ENCODE results near the gene SLX9. TPM values are rescaled to one million over a fixed set of nuclear protein-coding genes. Genes with fewer than 3 reads are reported as not detected.
"Not testable (repeated sequence)": the region's sequence is repeated elsewhere in the genome, so short reads cannot be mapped to it uniquely, and the experiment has no call there.

Gene SLX9
- total RNA-seq, 1 experiment from 2014 or later = 58.7 TPM

DNA sequence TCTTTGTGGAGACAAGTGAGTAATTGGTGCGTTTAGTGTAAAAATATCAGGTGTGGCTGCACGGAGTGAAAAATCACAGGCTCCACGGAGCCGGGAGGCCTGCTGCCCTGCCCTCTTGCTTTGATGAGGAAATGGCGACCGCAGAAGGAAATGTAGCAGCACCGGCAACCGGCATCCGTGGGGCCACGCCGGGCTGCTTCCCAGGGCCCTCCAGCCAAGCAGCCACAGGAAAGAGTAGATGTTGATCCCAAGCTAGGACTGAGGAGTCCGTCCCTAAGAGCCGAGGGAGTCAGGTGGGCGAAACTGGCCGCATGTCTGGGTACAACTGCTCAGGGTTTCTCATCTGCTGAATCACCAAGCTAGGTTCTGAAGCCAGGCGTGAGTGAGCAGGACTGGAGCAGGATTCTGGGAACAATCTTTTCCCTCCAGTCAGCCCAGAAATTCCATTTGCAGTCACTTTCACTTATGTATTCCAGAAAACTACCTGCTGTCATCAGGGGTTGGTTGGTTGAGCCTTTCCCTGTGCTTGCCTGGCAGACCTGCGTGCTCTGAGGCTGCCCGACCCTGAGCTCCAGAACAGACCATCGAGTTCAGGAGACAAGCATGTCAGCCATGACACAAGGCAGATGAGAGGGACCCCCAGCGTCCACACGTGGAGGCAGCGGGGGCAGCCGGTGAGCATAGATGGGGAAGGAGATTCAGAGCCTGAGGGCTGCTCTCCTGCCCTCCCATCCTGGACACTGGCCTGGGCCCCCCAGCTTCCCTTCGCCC is 13.3 kb upstream of the SLX9 start:
- Mint-ChIP-seq H3K9me3 (ENCODE audit: unreplicated experiment) (no peaks in the 10 kb centered on the region), H3K4me1 (ENCODE audit: insufficient read depth, unreplicated experiment) (peaks cover 65% of the 10 kb centered on the region), H3K4me3 (ENCODE audit: unreplicated experiment) (peak overlapping the region; percentile 60), H3K27ac (ENCODE audit: low read depth, unreplicated experiment) (peak overlapping the region; percentile 80), H3K36me3 (ENCODE audit: insufficient read depth, unreplicated experiment) (peaks cover 7% of the 10 kb centered on the region), H3K27me3 (ENCODE audit: insufficient read depth, unreplicated experiment) (no peaks in the 10 kb centered on the region)
- CTCF ChIA-PET = interaction anchor here (0.8 to 4.1 kb wide), 6 partner anchors 9 to 211 kb away, joined by 3 to 26 read pairs (median 4); partner anchors contain the start of gene UBE2G2
- intact Hi-C loops (cut with micrococcal nuclease) = loop anchor here (5.0 kb wide), 2 partner anchors 109 to 414 kb away; partner anchors contain the start of gene SUMO3
- no TSS peak for BruUV-seq (replicated peaks)
- no peak for TF ChIP-seq CTCF (IDR thresholded peaks at IDR 0.05; ENCODE audit: unreplicated experiment)
- POLR2A ChIA-PET = interaction anchor here (0.6 to 4.3 kb wide), 11 partner anchors 9 to 66 kb away, joined by 3 to 26 read pairs (median 4); partner anchors contain the start of genes PTTG1IP and SLX9
- DNase-seq (ENCODE audit: unreplicated experiment) = peak; percentile 62

DNA sequence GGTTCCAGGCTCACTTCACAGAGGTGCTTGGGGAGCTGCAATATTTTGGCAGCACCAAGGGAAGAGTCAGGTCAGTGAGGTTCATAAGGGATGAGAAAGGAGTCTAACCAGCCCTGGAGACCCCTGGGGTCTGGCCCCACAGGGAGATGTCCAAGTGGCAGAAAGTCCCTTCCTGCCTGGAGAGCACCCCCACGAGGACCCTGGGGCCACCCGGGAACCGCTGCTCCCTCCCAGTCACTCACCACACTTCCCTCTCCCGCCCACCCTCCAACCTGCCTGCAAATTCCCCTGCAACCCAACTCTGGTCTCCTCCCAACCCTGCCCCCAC is 12.6 kb upstream of the SLX9 start:
- BruUV-seq (replicated peaks) = no TSS peak
- Mint-ChIP-seq H3K4me1 (ENCODE audit: insufficient read depth, unreplicated experiment) (peaks cover 65% of the 10 kb centered on the region), H3K4me3 (ENCODE audit: unreplicated experiment) (peak overlapping the region; percentile 60), H3K27ac (ENCODE audit: low read depth, unreplicated experiment) (peak overlapping the region; percentile 80), H3K9me3 (ENCODE audit: unreplicated experiment) (no peaks in the 10 kb centered on the region), H3K36me3 (ENCODE audit: insufficient read depth, unreplicated experiment) (peaks cover 7% of the 10 kb centered on the region), H3K27me3 (ENCODE audit: insufficient read depth, unreplicated experiment) (no peaks in the 10 kb centered on the region)
- no peak for TF ChIP-seq CTCF (IDR thresholded peaks at IDR 0.05; ENCODE audit: unreplicated experiment)
- ChIA-PET CTCF (interaction anchor here (0.7 to 4.1 kb wide), 9 partner anchors 10 to 579 kb away, joined by 3 to 26 read pairs (median 4); partner anchors contain the start of gene UBE2G2), POLR2A (interaction anchor here (0.7 to 4.3 kb wide), 6 partner anchors 9 to 58 kb away, joined by 3 to 26 read pairs (median 17); partner anchors contain the start of genes PTTG1IP and SLX9)
- intact Hi-C loops (cut with micrococcal nuclease) = loop anchor here (5.0 kb wide), 2 partner anchors 110 to 415 kb away; partner anchors contain the start of gene SUMO3
- no peak for DNase-seq (ENCODE audit: unreplicated experiment)

DNA sequence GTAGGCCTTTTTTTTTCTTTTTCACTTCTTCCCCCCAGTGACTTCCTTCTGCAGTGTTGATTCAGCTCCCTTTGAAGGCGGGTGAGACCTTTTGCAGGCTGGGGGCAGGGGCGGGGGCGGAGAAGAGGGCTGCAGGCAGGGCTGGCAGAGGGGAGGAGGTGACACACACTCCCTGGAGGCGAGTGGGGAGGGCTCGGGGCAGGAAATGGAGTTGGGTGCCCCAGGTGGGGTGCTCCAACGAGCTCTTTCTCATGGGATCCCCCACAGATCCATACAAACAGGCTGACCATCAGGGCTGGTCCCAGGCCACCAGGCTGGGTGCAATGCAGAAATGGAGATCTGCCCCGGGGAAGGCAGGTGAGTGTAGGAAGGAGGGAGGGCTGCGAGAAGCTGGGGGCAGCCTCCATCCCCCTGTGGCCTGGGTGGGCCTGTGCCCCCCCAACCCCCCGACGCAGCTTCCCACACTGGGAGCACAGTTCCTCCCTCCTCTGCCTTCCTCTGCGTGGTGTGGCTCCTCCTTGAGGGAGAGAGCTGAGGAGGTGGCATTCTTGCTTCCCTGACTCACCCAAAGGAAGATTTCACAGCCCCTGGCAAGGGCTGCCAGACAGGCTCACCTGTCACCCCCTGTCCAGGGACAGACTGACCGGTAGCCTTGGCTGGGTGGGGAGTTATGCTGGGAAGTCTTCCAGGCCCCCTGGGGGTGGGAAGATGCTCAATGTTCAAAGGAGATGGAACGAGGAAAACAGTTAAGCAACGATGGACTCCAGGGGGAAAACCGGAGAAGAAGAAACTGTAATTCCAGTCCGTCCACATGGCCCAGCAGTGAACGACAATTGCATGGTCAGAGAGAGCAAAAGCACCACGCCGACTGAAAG is 12.0 kb upstream of the SLX9 start:
- Mint-ChIP-seq H3K9me3 (ENCODE audit: unreplicated experiment) (no peaks in the 10 kb centered on the region), H3K4me1 (ENCODE audit: insufficient read depth, unreplicated experiment) (peaks cover 64% of the 10 kb centered on the region), H3K27ac (ENCODE audit: low read depth, unreplicated experiment) (peak overlapping the region; percentile 80), H3K36me3 (ENCODE audit: insufficient read depth, unreplicated experiment) (peaks cover 7% of the 10 kb centered on the region), H3K27me3 (ENCODE audit: insufficient read depth, unreplicated experiment) (no peaks in the 10 kb centered on the region), H3K4me3 (ENCODE audit: unreplicated experiment) (peak overlapping the region; percentile 60)
- DNase-seq (ENCODE audit: unreplicated experiment) = peak; percentile 94
- intact Hi-C loops (cut with micrococcal nuclease) = loop anchor here (1.0 to 5.0 kb wide), 5 partner anchors 36 to 416 kb away; partner anchors contain the start of gene SUMO3
- CTCF ChIA-PET = interaction anchor here (0.5 to 4.1 kb wide), 12 partner anchors 10 to 578 kb away, joined by 3 to 26 read pairs (median 4); partner anchors contain the start of gene UBE2G2
- no peak for TF ChIP-seq CTCF (IDR thresholded peaks at IDR 0.05; ENCODE audit: unreplicated experiment)
- BruUV-seq (replicated peaks) = TSS peak; percentile 62
- POLR2A ChIA-PET = interaction anchor here (0.6 to 4.3 kb wide), 15 partner anchors 10 to 1202 kb away, joined by 3 to 26 read pairs (median 5); partner anchors contain the start of genes PTTG1IP and SLX9

DNA sequence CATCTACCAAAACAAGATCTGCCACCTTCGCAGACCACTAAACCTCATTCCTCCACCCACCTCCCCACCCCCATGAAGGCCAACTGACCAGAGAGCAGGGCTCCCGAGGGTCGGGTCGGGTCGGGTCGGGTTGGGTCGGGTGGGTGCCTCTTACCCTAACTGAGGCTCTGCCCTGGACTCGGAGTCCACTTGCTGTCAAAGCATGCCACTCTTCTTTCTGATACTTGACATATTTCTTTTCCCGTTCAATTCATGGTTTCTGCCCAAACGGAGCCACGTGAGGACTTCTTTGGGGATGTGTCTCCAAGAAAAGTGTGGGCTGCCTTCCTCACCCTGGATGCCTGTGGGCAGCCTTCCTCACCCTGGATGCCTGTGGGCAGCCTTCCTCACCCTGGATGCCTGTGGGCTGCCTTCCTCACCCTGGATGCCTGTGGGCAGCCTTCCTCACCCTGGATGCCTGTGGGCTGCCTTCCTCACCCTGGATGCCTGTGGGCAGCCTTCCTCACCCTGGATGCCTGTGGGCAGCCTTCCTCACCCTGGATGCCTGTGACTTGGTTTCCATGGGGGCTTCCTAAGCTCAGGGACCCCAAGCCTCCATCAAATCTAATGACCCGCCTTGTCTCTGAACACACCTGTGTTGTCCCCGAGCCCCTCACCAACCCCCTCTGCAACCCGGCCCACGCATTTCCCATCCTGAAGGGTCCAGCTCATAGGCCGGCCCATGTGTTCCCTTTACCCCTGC is 11.2 kb upstream of the SLX9 start:
- peak overlapping the region; percentile 80 for H3K27ac Mint-ChIP-seq (ENCODE audit: low read depth, unreplicated experiment)
- peaks cover 60% of the 10 kb centered on the region for H3K4me1 Mint-ChIP-seq (ENCODE audit: insufficient read depth, unreplicated experiment)
- CTCF ChIA-PET = interaction anchor here (0.5 to 4.1 kb wide), 9 partner anchors 18 to 212 kb away, joined by 3 to 26 read pairs (median 4); partner anchors contain the start of gene UBE2G2
- H3K27me3 Mint-ChIP-seq (ENCODE audit: insufficient read depth, unreplicated experiment); H3K36me3 Mint-ChIP-seq (ENCODE audit: insufficient read depth, unreplicated experiment); H3K9me3 Mint-ChIP-seq (ENCODE audit: unreplicated experiment); BruUV-seq (replicated peaks): not testable (repeated sequence)
- intact Hi-C loops (cut with micrococcal nuclease) = loop anchor here (1.0 to 5.0 kb wide), 5 partner anchors 36 to 416 kb away; partner anchors contain the start of gene SUMO3
- POLR2A ChIA-PET = interaction anchor here (0.6 to 4.3 kb wide), 19 partner anchors 10 to 439 kb away, joined by 3 to 26 read pairs (median 4); partner anchors contain the start of genes PTTG1IP, SLX9 and UBE2G2
- peak overlapping the region; percentile 60 for H3K4me3 Mint-ChIP-seq (ENCODE audit: unreplicated experiment)
- peak; percentile 70 for DNase-seq (ENCODE audit: unreplicated experiment)

Data from MCF 10A (cell line).